H1 (cell line): ENCODE results near the gene TSR3. TPM values are rescaled to one million over a fixed set of nuclear protein-coding genes. Genes with fewer than 3 reads are reported as not detected.

Experiments
- CTCF ChIA-PET: fragments of 300-600 bp; sonication (Branson Sonifier 250); formaldehyde crosslinking; loops from one replicate; lab custom pipeline; 2021; ENCODE audit not compliant: partially characterized antibody; lab: Charles Lee
- POLR2A ChIA-PET: fragments of 300-600 bp; sonication (Branson Sonifier 250); formaldehyde crosslinking; loops from one replicate; lab custom pipeline; 2021; ENCODE audit warnings: inconsistent platforms; ENCODE audit not compliant: partially characterized antibody; lab: Charles Lee
- DNase-seq, 2 experiments: peaks; one replicate each; pipeline versions ENCODE4 v3.0.0 to v3.0.0-alpha.2; 2010 to 2022; ENCODE audit warnings: low spot score in 2 of 2, low read depth in 1 of 2, mixed read lengths in 1 of 2
- FAIRE-seq: peaks from 2 replicates; lab custom pipeline; 2011; peaks lifted over from hg19 to GRCh38; lab: Jason Lieb, UNC
- H2AFZ ChIP-seq: 2 replicates; pipeline ENCODE4 v1.8.1; 2012; ENCODE audit warnings: low read length, inconsistent platforms
- H2AK5ac ChIP-seq: 2 replicates; pipeline ENCODE4 v1.6.1; 2013; ENCODE audit warnings: low read depth, low read length
- H2BK120ac ChIP-seq: replicated peaks from 2 replicates; pipeline ENCODE3; 2013; ENCODE audit warnings: low read depth, low read length, inconsistent platforms
- H2BK12ac ChIP-seq: 2 replicates; pipeline ENCODE4 v1.6.1; 2013; ENCODE audit warnings: low read depth, low read length
- H2BK15ac ChIP-seq: 2 replicates; pipeline ENCODE4 v1.6.1; 2013; ENCODE audit warnings: low read length
- H2BK20ac ChIP-seq: 2 replicates; pipeline ENCODE4 v1.6.1; 2013; ENCODE audit warnings: low read length
- H2BK5ac ChIP-seq: 2 replicates; pipeline ENCODE4 v1.6.1; 2013; ENCODE audit warnings: low read depth, low read length
- H3K14ac ChIP-seq: 2 replicates; pipeline ENCODE4 v1.6.1; 2013; ENCODE audit warnings: inconsistent platforms; ENCODE audit not compliant: insufficient read length
- H3K18ac ChIP-seq: 2 replicates; pipeline ENCODE4 v1.6.1; 2013; ENCODE audit warnings: low read length; ENCODE audit errors: extremely low read depth
- H3K23ac ChIP-seq: 2 replicates; pipeline ENCODE4 v1.6.1; 2013; ENCODE audit warnings: inconsistent platforms; ENCODE audit not compliant: insufficient read length
- H3K23me2 ChIP-seq: 2 replicates; pipeline ENCODE4 v1.6.1; 2013; ENCODE audit warnings: low read depth, low read length
- H3K27ac ChIP-seq: 2 replicates; pipeline ENCODE4 v1.6.1; 2011; ENCODE audit warnings: low read depth, low read length, inconsistent platforms
- H3K27me3 ChIP-seq, 4 experiments: replicated peaks in 1 of 4; 1 replicate in 1 of 4; 2 replicates in 3 of 4; pipeline versions ENCODE4 v1.6.1 to v1.8.1; 2011 to 2013; ENCODE audit warnings: low read length in 3 of 4, mild to moderate bottlenecking in 3 of 4, inconsistent platforms in 2 of 4, mixed read lengths in 2 of 4, moderate library complexity in 1 of 4; ENCODE audit not compliant: control insufficient read depth in 3 of 4, insufficient read depth in 3 of 4; ENCODE audit errors: extremely low read depth in 1 of 4
- H3K36me3 ChIP-seq, 4 experiments: 2 replicates each; pipeline versions ENCODE4 v1.6.1 to v1.8.1; 2011 to 2013; ENCODE audit warnings: mild to moderate bottlenecking in 4 of 4, low read length in 3 of 4, moderate library complexity in 2 of 4, control low read depth in 1 of 4, inconsistent platforms in 1 of 4; ENCODE audit not compliant: insufficient read depth in 4 of 4, control insufficient read depth in 2 of 4
- H3K4ac ChIP-seq: replicated peaks from 2 replicates; pipeline ENCODE3; 2013; ENCODE audit warnings: low read length, low read depth, mixed read lengths, inconsistent platforms; ENCODE audit not compliant: insufficient read length
- H3K4me1 ChIP-seq, 4 experiments: replicated peaks in 1 of 4; 1 replicate in 1 of 4; 2 replicates in 3 of 4; pipeline versions ENCODE4 v1.6.1 to v1.8.1; 2011 to 2013; ENCODE audit warnings: low read length in 3 of 4, inconsistent platforms in 2 of 4, mixed read lengths in 1 of 4; ENCODE audit not compliant: insufficient read depth in 4 of 4, control insufficient read depth in 3 of 4
- H3K4me2 ChIP-seq, 2 experiments: 2 replicates each; pipeline versions ENCODE4 v1.6.1 to v1.8.1; 2011 to 2013; ENCODE audit warnings: low read depth in 2 of 2, low read length in 2 of 2, control low read depth in 1 of 2, inconsistent platforms in 1 of 2, mild to moderate bottlenecking in 1 of 2; ENCODE audit not compliant: insufficient read depth in 1 of 2
- H3K4me3 ChIP-seq, 4 experiments: fragments of 200-600, 300-600 bp in 1 of 4; sonication (generic), shearing (Covaris generic), sonication (Bioruptor Twin) in 1 of 4; 2 replicates each; pipeline versions ENCODE4 v1.5.1 to v1.8.1; 2011 to 2016; ENCODE audit warnings: low read length in 4 of 4, low read depth in 3 of 4, control low read depth in 2 of 4, inconsistent platforms in 2 of 4, mild to moderate bottlenecking in 2 of 4, mixed read lengths in 1 of 4, moderate library complexity in 1 of 4; ENCODE audit not compliant: insufficient read depth in 2 of 4; ENCODE audit errors: extremely low read depth in 1 of 4
- H3K56ac ChIP-seq: replicated peaks from 2 replicates; pipeline ENCODE3; 2013; ENCODE audit warnings: low read depth, mild to moderate bottlenecking, mixed read lengths, low read length, inconsistent platforms; ENCODE audit not compliant: insufficient read length
- H3K79me1 ChIP-seq: 2 replicates; pipeline ENCODE4 v1.6.1; 2013; ENCODE audit warnings: low read depth, low read length, control low read depth
- H3K79me2 ChIP-seq, 2 experiments: 2 replicates each; pipeline versions ENCODE4 v1.6.1 to v1.8.1; 2012 to 2013; ENCODE audit warnings: low read length in 2 of 2, mild to moderate bottlenecking in 2 of 2, inconsistent platforms in 1 of 2; ENCODE audit not compliant: insufficient read depth in 2 of 2, control insufficient read depth in 1 of 2
- H3K9ac ChIP-seq, 4 experiments: replicated peaks in 1 of 4; 1 replicate in 1 of 4; 2 replicates in 3 of 4; pipeline versions ENCODE4 v1.6.1 to v1.8.1; 2011 to 2013; ENCODE audit warnings: low read depth in 3 of 4, low read length in 3 of 4, control low read depth in 2 of 4, mild to moderate bottlenecking in 2 of 4, moderate library complexity in 2 of 4, inconsistent platforms in 1 of 4; ENCODE audit errors: extremely low read depth in 1 of 4
- H3K9me3 ChIP-seq, 2 experiments: 2 replicates each; pipeline versions ENCODE4 v1.6.1 to v1.8.1; 2012 to 2013; ENCODE audit warnings: mild to moderate bottlenecking in 2 of 2, moderate library complexity in 2 of 2, control low read depth in 1 of 2, inconsistent platforms in 1 of 2, low read depth in 1 of 2, low read length in 1 of 2, mixed read lengths in 1 of 2; ENCODE audit not compliant: insufficient read depth in 2 of 2
- H4K20me1 ChIP-seq, 2 experiments: replicated peaks in 1 of 2; 2 replicates each; pipeline versions ENCODE3 to v1.8.1; 2011 to 2013; ENCODE audit warnings: inconsistent platforms in 2 of 2, low read length in 2 of 2, mild to moderate bottlenecking in 1 of 2; ENCODE audit not compliant: insufficient read depth in 2 of 2, control insufficient read depth in 1 of 2
- H4K5ac ChIP-seq: 2 replicates; pipeline ENCODE4 v1.6.1; 2013; ENCODE audit warnings: low read length, low read depth, mixed read lengths, inconsistent platforms; ENCODE audit not compliant: insufficient read length
- H4K8ac ChIP-seq: 2 replicates; pipeline ENCODE4 v1.8.0; 2013; ENCODE audit warnings: mild to moderate bottlenecking, moderate library complexity, low read length, inconsistent platforms; ENCODE audit not compliant: insufficient read depth; ENCODE audit errors: extremely low read depth
- H4K91ac ChIP-seq: replicated peaks from 2 replicates; pipeline ENCODE3; 2013; ENCODE audit warnings: low read length, mixed read lengths, inconsistent platforms; ENCODE audit not compliant: insufficient read length
- CHD2 ChIP-seq: IDR thresholded peaks from 2 replicates; pipeline ENCODE4 v1.6.1; 2012; ENCODE audit warnings: low read length, improper control_type of control experiment
- HDAC6 ChIP-seq: IDR thresholded peaks from one replicate; pipeline ENCODE4 v1.7.1; 2012; ENCODE audit warnings: low read depth, mild to moderate bottlenecking, inconsistent platforms, low read length, moderate library complexity
- PHF8 ChIP-seq: fragments of 200-600 bp; sonication (generic); conservative IDR thresholded peaks from 2 replicates; pipeline ENCODE4 v1.7.1; 2012; ENCODE audit warnings: low read depth, mild to moderate bottlenecking, inconsistent platforms, low read length, moderate library complexity
- SIRT6 ChIP-seq: IDR thresholded peaks from one replicate; pipeline ENCODE4 v1.7.1; 2012; ENCODE audit warnings: low read length, inconsistent platforms
- SP4 ChIP-seq: IDR thresholded peaks from 2 replicates; pipeline ENCODE4 v1.6.1; 2012; ENCODE audit warnings: low read length, inconsistent platforms
- SRF ChIP-seq: IDR thresholded peaks from 2 replicates; pipeline ENCODE4 v1.6.1; 2011; ENCODE audit warnings: mild to moderate bottlenecking, low read depth, low read length, moderate library complexity
- WGBS, 2 experiments: shearing (Covaris generic) in 1 of 2; methylation state at CpG; one replicate each; pipeline versions ENCODE4 v1.1.6 to v1.1.7; 2013 to 2015; ENCODE audit warnings: low lambda C conversion rate in 2 of 2, mixed read lengths in 2 of 2, inconsistent platforms in 1 of 2, low coverage in 1 of 2, missing lambda C conversion rate in 1 of 2; ENCODE audit not compliant: insufficient replicate concordance in 2 of 2, insufficient coverage in 1 of 2, insufficient read length in 1 of 2; ENCODE audit errors: extremely low coverage in 1 of 2, missing lambda C conversion rate in 1 of 2; 5-methylcytosine and 5-hydroxymethylcytosine counted together
- polyA plus RNA-seq, 7 experiments: library from polyadenylated mRNA; depleted of rRNA in 3 of 7; stranded (reverse) in 5 of 7; unstranded in 2 of 7; fragments of >200 nt in 5 of 7; fragments of 200-250 nt in 2 of 7; gene quantifications; 1 replicate in 5 of 7; 2 replicates in 1 of 7; 4 replicates in 1 of 7; pipeline versions ENCODE4 v1.2.1 to v1.2.3, GENCODE V29; 2011 to 2013; ENCODE audit warnings: missing spikeins in 2 of 7, mixed read lengths in 2 of 7
- total RNA-seq: library from RNA; stranded (reverse); fragmentation: NEBNext Ultra II Directional; extraction: Animal tissue kit (Norgen Biotek cat#: 25700); gene quantifications from 2 replicates; pipeline ENCODE4 v1.2.1, GENCODE V29; 2021
- TF ChIP-seq, protein P1 (sequence below): IDR thresholded peaks from 2 replicates; pipeline ENCODE4 v1.6.1; 2012; ENCODE audit warnings: low read length, inconsistent platforms

TSR3 gene
- total and polyA plus RNA-seq, 2 of the 8 experiments (the other 6 are each of a cell fraction or from before 2014, with no cell fraction given): 43.1 to 52.3 TPM

DNA sequence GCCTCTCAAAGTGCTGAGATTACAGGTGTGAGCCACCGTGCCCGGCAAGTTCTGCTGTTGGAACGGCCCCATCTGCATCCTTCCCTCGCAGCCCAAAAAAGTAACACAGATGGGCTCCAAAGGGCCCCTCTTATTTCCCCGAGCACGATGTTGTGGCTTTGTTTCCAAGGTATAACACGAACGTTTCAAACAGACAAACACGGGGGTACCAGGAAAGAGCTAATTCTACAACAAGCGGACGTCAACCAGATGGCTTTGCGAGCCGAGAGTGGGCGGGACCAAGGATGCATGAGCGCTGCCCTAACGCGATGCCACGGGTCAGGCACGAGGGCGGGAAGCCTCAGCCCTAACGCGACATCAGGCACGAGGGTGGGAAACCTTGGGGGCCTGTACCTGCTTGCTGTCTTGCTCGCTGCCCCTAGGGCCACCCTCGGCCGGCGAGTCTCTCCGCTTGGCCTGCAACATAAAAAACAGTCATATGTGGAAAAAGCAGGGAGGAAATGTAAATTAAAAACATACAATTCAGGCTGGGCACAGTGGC lies 38.6 kb upstream of the TSR3 start:
- Histone ChIP-seq H2AK5ac (no peak overlapping the region), H3K18ac (no peak overlapping the region), H3K36me3 (peaks cover 3 to 9% (median 4%) of the 10 kb centered on the region in 4 experiments; a peak in 5 of 8 replicates), H3K56ac (no peak overlapping the region), H2BK120ac (no peak overlapping the region), H3K14ac (no peak overlapping the region), H3K23me2 (no peaks in the 10 kb centered on the region), H3K27me3 (no peaks in the 10 kb centered on the region), H4K8ac (no peak overlapping the region), H4K91ac (no peak overlapping the region), H3K27ac (no peak overlapping the region), H2AFZ (no peak overlapping the region), H3K4ac (no peak overlapping the region)
- 87% methylated on average over 25 of the region's 28 CpGs; no CpG with 5 or more reads in 1 of the 2 experiments for WGBS, 2 experiments
- TF ChIP-seq CHD2 (no peak), HDAC6 (no peak), PHF8 (no peak), SIRT6 (no peak), SP4 (no peak), SRF (no peak)
- TF ChIP-seq, protein P1, sequence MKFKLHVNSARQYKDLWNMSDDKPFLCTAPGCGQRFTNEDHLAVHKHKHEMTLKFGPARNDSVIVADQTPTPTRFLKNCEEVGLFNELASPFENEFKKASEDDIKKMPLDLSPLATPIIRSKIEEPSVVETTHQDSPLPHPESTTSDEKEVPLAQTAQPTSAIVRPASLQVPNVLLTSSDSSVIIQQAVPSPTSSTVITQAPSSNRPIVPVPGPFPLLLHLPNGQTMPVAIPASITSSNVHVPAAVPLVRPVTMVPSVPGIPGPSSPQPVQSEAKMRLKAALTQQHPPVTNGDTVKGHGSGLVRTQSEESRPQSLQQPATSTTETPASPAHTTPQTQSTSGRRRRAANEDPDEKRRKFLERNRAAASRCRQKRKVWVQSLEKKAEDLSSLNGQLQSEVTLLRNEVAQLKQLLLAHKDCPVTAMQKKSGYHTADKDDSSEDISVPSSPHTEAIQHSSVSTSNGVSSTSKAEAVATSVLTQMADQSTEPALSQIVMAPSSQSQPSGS: no peak
- TF ChIP-seq, all 59 proteins: peak for 0
- H3K4me2 ChIP-seq: no peak overlapping the region
- H3K4me1 ChIP-seq: no peaks in the 10 kb centered on the region
- no peaks in the 10 kb centered on the region for H3K79me1 ChIP-seq
- peaks cover 0 to 5% of the 10 kb centered on the region in 2 experiments for H4K20me1 ChIP-seq
- FAIRE-seq: no peak
- H2BK5ac ChIP-seq: no peak overlapping the region
- no peak overlapping the region for H3K23ac ChIP-seq
- CTCF ChIA-PET: interaction anchor here (0.9 to 1.4 kb wide), 2 partner anchors 14 to 27 kb away, joined by 3 read pairs; no protein-coding TSS in a partner anchor
- H3K79me2 ChIP-seq: no peaks in the 10 kb centered on the region
- H3K9ac ChIP-seq: no peak overlapping the region
- no peak overlapping the region for H2BK20ac ChIP-seq
- H4K5ac ChIP-seq: no peak overlapping the region
- POLR2A ChIA-PET: interaction anchor here (1.1 to 1.5 kb wide), 3 partner anchors 9 to 30 kb away, joined by 3 read pairs; partner anchors contain the start of gene UQCC4
- H2BK12ac ChIP-seq: no peak overlapping the region
- no peak overlapping the region for H2BK15ac ChIP-seq
- H3K4me3 ChIP-seq: no peak overlapping the region
- no peaks in the 10 kb centered on the region for H3K9me3 ChIP-seq
- no peak for DNase-seq
